Activated CD4-positive, alpha-beta T cell treated with anti-CD3 and anti-CD28 coated beads, Interleukin-2, amount 50 U/mL, for 24 hours (primary cell): Measurements from ENCODE around the gene FLT3.

ENCODE experiments used
- DNase-seq, 2 donors: peaks; one replicate each; pipeline ENCODE4 v3.0.0-alpha.2; 2020; ENCODE audit warnings: low read depth in 1 of 2, low spot score in 1 of 2

The FLT3 gene

GRCh38 chr13:27963491-27963890, 136.9 kb downstream of the FLT3 start:
- DNase-seq, result no peak

- no peak for DNase-seq
These were observed 137.4 kb downstream of the FLT3 start for GRCh38 chr13:27962982-27963381.

GRCh38 chr13:27962128-27962841, 138.1 kb downstream of the FLT3 start:
- DNase-seq, result no peak

- DNase-seq, result no peak
These were observed 138.9 kb downstream of the FLT3 start for GRCh38 chr13:27961227-27962085.

- DNase-seq, result no peak
These were observed 139.8 kb downstream of the FLT3 start for GRCh38 chr13:27960362-27961226.

GRCh38 chr13:27959976-27960361, 140.4 kb downstream of the FLT3 start:
- DNase-seq, result no peak

GRCh38 chr13:27956576-27957300, 143.6 kb downstream of the FLT3 start:
- DNase-seq, result no peak

GRCh38 chr13:27955014-27955591, 145.3 kb downstream of the FLT3 start:
- no peak for DNase-seq

GRCh38 chr13:27954406-27954851, 145.9 kb downstream of the FLT3 start:
- DNase-seq, result no peak

GRCh38 chr13:27953676-27954405, 146.5 kb downstream of the FLT3 start:
- peak; percentile 38 to 45 for DNase-seq
